ENCODE measurements around the gene EFS. TPM values are rescaled to one million over a fixed set of nuclear protein-coding genes. Genes with fewer than 3 reads are reported as not detected.

Gene EFS
- total and polyA plus RNA-seq, 2 of the 8 experiments (the other 6 are each of a cell fraction or from before 2014, with no cell fraction given) = 27.8 to 28.6 TPM

DNA sequence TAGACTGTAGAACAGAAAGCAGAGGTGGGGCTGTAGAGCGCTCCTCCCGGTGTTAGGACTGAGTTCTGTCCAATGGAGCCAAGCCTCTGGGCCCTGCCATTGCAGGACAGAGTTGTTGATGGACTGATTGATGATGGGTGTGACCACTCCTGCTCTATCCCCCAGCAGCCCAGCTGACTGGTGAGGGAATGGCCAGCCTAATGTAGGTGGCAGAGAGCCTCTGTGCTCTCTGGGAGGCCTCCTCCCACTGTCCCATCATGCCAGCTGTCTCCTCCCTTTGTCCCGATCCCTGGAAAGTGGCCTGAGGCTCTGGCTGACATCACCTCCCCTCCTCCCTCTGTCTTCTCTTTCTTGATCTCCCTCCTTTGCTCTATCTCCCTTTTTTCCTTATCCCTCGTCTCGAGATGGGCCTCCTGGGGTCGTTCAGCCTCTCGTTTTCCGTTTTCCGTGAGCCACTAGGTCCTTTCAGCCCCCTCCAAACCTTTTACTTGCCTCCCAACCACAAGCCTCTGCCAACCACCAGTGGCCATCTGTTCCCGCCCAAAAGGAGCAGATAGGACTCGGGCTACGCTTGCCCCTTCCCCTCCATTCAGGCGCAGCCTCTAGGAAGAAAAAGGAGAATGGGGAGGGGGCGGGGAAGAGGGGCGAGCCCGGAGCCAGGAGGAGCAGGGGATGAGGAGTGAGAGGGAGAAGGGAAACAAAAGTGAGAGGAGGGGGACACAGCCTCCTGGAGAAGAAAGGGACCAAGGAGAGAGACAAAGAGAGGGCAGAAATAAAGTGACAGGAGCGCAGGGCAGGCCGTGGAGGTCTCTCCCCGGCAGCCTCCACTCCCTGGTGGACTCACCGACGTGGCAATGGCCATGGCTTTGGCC, 572 bp downstream of the EFS start (continued):
- TF ChIP-seq RFX5 (IDR thresholded peaks at IDR 0.05; ENCODE audit: borderline replicate concordance, low read depth, low read length) (no peak), POLR2AphosphoS5 (IDR thresholded peaks at IDR 0.05; ENCODE audit: low read depth, low read length) (no peak), TCF12 (IDR thresholded peaks at IDR 0.05; ENCODE audit: low read depth, low read length) (no peak), RXRA (IDR thresholded peaks at IDR 0.05; ENCODE audit: insufficient read depth, low read depth, low read length) (no peak), TBP (IDR thresholded peaks at IDR 0.05; ENCODE audit: low read depth, low read length) (0 out of 2 replicates have a peak, but pooled peaks have one; percentile 39), KDM4A (IDR thresholded peaks at IDR 0.05; ENCODE audit: low read depth, low read length, severe bottlenecking) (peak; percentile 24), POLR2A (IDR thresholded peaks at IDR 0.05; ENCODE audit: control extremely low read depth in 1 of 2, low read depth in 2 of 2, low read length in 2 of 2) (peak in 1 of 2 experiments; percentile 44; a peak in 1 of 3 replicates), SP2 (IDR thresholded peaks at IDR 0.05; ENCODE audit: low read length) (no peak), SIN3A (conservative IDR thresholded peaks at IDR 0.05 in 1 of 2, IDR thresholded peaks at IDR 0.05 in 1 of 2; ENCODE audit: low read depth in 1 of 2, low read length in 2 of 2) (0 out of 4 replicates have a peak, but pooled peaks of 1 of the 2 experiments have one; percentile 66), BACH1 (IDR thresholded peaks at IDR 0.05; ENCODE audit: low read length) (no peak), BRCA1 (IDR thresholded peaks at IDR 0.05; ENCODE audit: low read depth, low read length) (no peak), JUND (IDR thresholded peaks at IDR 0.05; ENCODE audit: low read length) (no peak), RAD21 (IDR thresholded peaks at IDR 0.05 in 1 of 2, conservative IDR thresholded peaks at IDR 0.05 in 1 of 2; ENCODE audit: low read depth in 2 of 2, low read length in 2 of 2) (no peak), GABPA (IDR thresholded peaks at IDR 0.05; ENCODE audit: borderline replicate concordance, insufficient read depth, low read length) (no peak), SAP30 (IDR thresholded peaks at IDR 0.05; ENCODE audit: insufficient read depth, insufficient replicate concordance, low read length) (peak; percentile 61), ASH2L (IDR thresholded peaks at IDR 0.05; ENCODE audit: low read length) (no peak), USF2 (IDR thresholded peaks at IDR 0.05; ENCODE audit: low read length) (no peak), EP300 (IDR thresholded peaks at IDR 0.05; ENCODE audit: borderline replicate concordance in 1 of 2, low read depth in 2 of 2, low read length in 2 of 2) (no peak; a peak in 1 of 3 replicates), RNF2 (IDR thresholded peaks at IDR 0.05; ENCODE audit: borderline replicate concordance, low read depth, low read length, missing control alignments, poor library complexity, severe bottlenecking) (no peak), KDM5A (IDR thresholded peaks at IDR 0.05; ENCODE audit: low read length) (no peak), FOSL1 (IDR thresholded peaks at IDR 0.05; ENCODE audit: insufficient read depth, low read depth, low read length) (no peak), CEBPB (IDR thresholded peaks at IDR 0.05; ENCODE audit: low read depth, low read length) (no peak)
